H9 (cell line): Measurements from ENCODE around the gene SLC2A1. TPM values are rescaled to one million over a fixed set of nuclear protein-coding genes. Genes with fewer than 3 reads are reported as not detected.

ENCODE experiments used
- DNase-seq: peaks from one replicate; pipeline ENCODE4 v3.0.0-alpha.2; 2017
- H2AFZ ChIP-seq: one replicate; pipeline ENCODE4 v1.6.1; 2013; ENCODE audit warnings: mild to moderate bottlenecking, low read length, control low read depth, moderate library complexity
- H2AK5ac ChIP-seq: 2 replicates; pipeline ENCODE4 v1.6.1; 2013; ENCODE audit warnings: low read length, control low read depth, mixed read lengths; ENCODE audit not compliant: insufficient read length
- H2BK120ac ChIP-seq: one replicate; pipeline ENCODE4 v1.6.1; 2013; ENCODE audit warnings: low read depth, mild to moderate bottlenecking, low read length, control low read depth, inconsistent platforms; ENCODE audit not compliant: poor library complexity, severe bottlenecking
- H2BK12ac ChIP-seq: 2 replicates; pipeline ENCODE4 v1.6.1; 2013; ENCODE audit warnings: low read length, control low read depth, mixed read lengths, low read depth; ENCODE audit not compliant: insufficient read length
- H2BK15ac ChIP-seq: 2 replicates; pipeline ENCODE4 v1.6.1; 2013; ENCODE audit warnings: low read depth, low read length, control low read depth
- H2BK20ac ChIP-seq: one replicate; pipeline ENCODE4 v1.6.1; 2013; ENCODE audit warnings: low read depth, mild to moderate bottlenecking, low read length, control low read depth, inconsistent platforms; ENCODE audit not compliant: poor library complexity, severe bottlenecking
- H2BK5ac ChIP-seq: 2 replicates; pipeline ENCODE4 v1.6.1; 2013; ENCODE audit warnings: low read length, control low read depth, mixed read lengths; ENCODE audit not compliant: insufficient read length
- H3K14ac ChIP-seq: 2 replicates; pipeline ENCODE4 v1.6.1; 2013; ENCODE audit warnings: low read length, control low read depth; ENCODE audit not compliant: insufficient read depth
- H3K18ac ChIP-seq: 2 replicates; pipeline ENCODE4 v1.6.1; 2013; ENCODE audit warnings: low read depth, mild to moderate bottlenecking, mixed read lengths, low read length, control low read depth; ENCODE audit not compliant: insufficient read length
- H3K23ac ChIP-seq: 2 replicates; pipeline ENCODE4 v1.6.1; 2013; ENCODE audit warnings: low read length, control low read depth, mixed read lengths, low read depth; ENCODE audit not compliant: insufficient read length
- H3K23me2 ChIP-seq: 2 replicates; pipeline ENCODE4 v1.6.1; 2013; ENCODE audit warnings: low read depth, mild to moderate bottlenecking, mixed read lengths, low read length, control low read depth; ENCODE audit not compliant: insufficient read length, poor library complexity, severe bottlenecking
- H3K27ac ChIP-seq: 2 replicates; pipeline ENCODE4 v1.5.1; 2013; ENCODE audit warnings: low read length, control low read depth, mixed read lengths, low read depth; ENCODE audit not compliant: insufficient read length
- H3K27me3 ChIP-seq: 2 replicates; pipeline ENCODE4 v1.6.1; 2013; ENCODE audit warnings: low read length, control low read depth, inconsistent platforms; ENCODE audit not compliant: insufficient read depth
- H3K4ac ChIP-seq: 2 replicates; pipeline ENCODE4 v1.6.1; 2013; ENCODE audit warnings: low read depth, mild to moderate bottlenecking, control low read depth, inconsistent platforms, low read length, moderate library complexity
- H3K4me1 ChIP-seq: 2 replicates; pipeline ENCODE4 v1.6.1; 2013; ENCODE audit warnings: low read length, control low read depth, inconsistent platforms; ENCODE audit not compliant: insufficient read depth
- H3K4me2 ChIP-seq: 2 replicates; pipeline ENCODE4 v1.6.1; 2013; ENCODE audit warnings: low read length, control low read depth, mixed read lengths; ENCODE audit not compliant: insufficient read length, insufficient read depth
- H3K56ac ChIP-seq: 2 replicates; pipeline ENCODE4 v1.6.1; 2013; ENCODE audit warnings: low read depth, mild to moderate bottlenecking, mixed read lengths, low read length, control low read depth; ENCODE audit not compliant: insufficient read length
- H3K79me1 ChIP-seq: 2 replicates; pipeline ENCODE4 v1.6.1; 2013; ENCODE audit warnings: low read depth, mild to moderate bottlenecking, moderate library complexity, low read length, control low read depth, inconsistent platforms; ENCODE audit not compliant: insufficient read depth, poor library complexity, severe bottlenecking
- H3K79me2 ChIP-seq: 2 replicates; pipeline ENCODE4 v1.6.1; 2013; ENCODE audit warnings: low read length, control low read depth, inconsistent platforms; ENCODE audit not compliant: insufficient read depth
- H3K9ac ChIP-seq: 2 replicates; pipeline ENCODE4 v1.6.1; 2013; ENCODE audit warnings: low read length, control low read depth, mixed read lengths; ENCODE audit not compliant: insufficient read length; ENCODE audit errors: extremely low read depth
- H3K9me3 ChIP-seq: one replicate; pipeline ENCODE4 v1.6.1; 2013; ENCODE audit warnings: low read depth, low read length, inconsistent platforms; ENCODE audit not compliant: control insufficient read depth
- H3T11ph ChIP-seq: one replicate; pipeline ENCODE4 v1.6.1; 2013; ENCODE audit warnings: mild to moderate bottlenecking, low read length, control low read depth, inconsistent platforms
- H4K20me1 ChIP-seq: one replicate; pipeline ENCODE4 v1.6.1; 2013; ENCODE audit not compliant: control insufficient read depth, insufficient read length, insufficient read depth
- H4K5ac ChIP-seq: 2 replicates; pipeline ENCODE4 v1.6.1; 2013; ENCODE audit warnings: low read depth, mild to moderate bottlenecking, mixed read lengths, low read length, control low read depth; ENCODE audit not compliant: insufficient read length
- H4K8ac ChIP-seq: replicated peaks from 2 replicates; pipeline ENCODE4 v1.6.1; 2013; ENCODE audit warnings: low read length, control low read depth, mixed read lengths, low read depth; ENCODE audit not compliant: insufficient read length
- H4K91ac ChIP-seq: 2 replicates; pipeline ENCODE4 v1.6.1; 2013; ENCODE audit warnings: low read depth, mild to moderate bottlenecking, moderate library complexity, mixed read lengths, low read length, control low read depth; ENCODE audit not compliant: insufficient read length
- H3K27ac Mint-ChIP-seq, 3 experiments: 2 replicates in 2 of 3; 3 replicates in 1 of 3; pipeline ENCODE4 v1.8.0; 2020 to 2021; ENCODE audit warnings: mixed read lengths in 3 of 3, mild to moderate bottlenecking in 1 of 3, moderate library complexity in 1 of 3
- H3K27me3 Mint-ChIP-seq: 2 replicates; pipeline ENCODE4 v1.8.0; 2021; ENCODE audit warnings: low read depth, mild to moderate bottlenecking, moderate library complexity, mixed read lengths
- H3K36me3 Mint-ChIP-seq, 3 experiments: 2 replicates in 2 of 3; 3 replicates in 1 of 3; pipeline ENCODE4 v1.8.0; 2020 to 2021; ENCODE audit warnings: low read depth in 3 of 3, mixed read lengths in 3 of 3; ENCODE audit not compliant: insufficient read depth in 1 of 3
- H3K4me1 Mint-ChIP-seq, 2 experiments: 2 replicates each; pipeline ENCODE4 v1.8.0; 2020; ENCODE audit warnings: mixed read lengths in 2 of 2
- H3K4me3 Mint-ChIP-seq, 2 experiments: 2 replicates in 1 of 2; 3 replicates in 1 of 2; pipeline ENCODE4 v1.8.0; 2020 to 2021; ENCODE audit warnings: mild to moderate bottlenecking in 2 of 2, mixed read lengths in 2 of 2, moderate library complexity in 1 of 2
- H3K9me3 Mint-ChIP-seq, 2 experiments: 2 replicates in 1 of 2; 3 replicates in 1 of 2; pipeline ENCODE4 v1.8.0; 2020; ENCODE audit warnings: mild to moderate bottlenecking in 2 of 2, mixed read lengths in 2 of 2, moderate library complexity in 1 of 2
- WGBS: extraction: QIAGEN DNeasy Blood & Tissue Kit; methylation state at CpG from one replicate; pipeline ENCODE4 v1.1.7; 2013; ENCODE audit warnings: missing lambda C conversion rate, low lambda C conversion rate, mixed read lengths; ENCODE audit not compliant: insufficient read length; ENCODE audit errors: extremely low coverage; 5-methylcytosine and 5-hydroxymethylcytosine counted together
- total RNA-seq: library from RNA; stranded (reverse); gene quantifications from 2 replicates; pipeline ENCODE4 v1.2.1, GENCODE V29; 2021
- TF ChIP-seq, protein P1 (sequence below): fragments of 200-600 bp; sonication (generic); conservative IDR thresholded peaks from 3 replicates; pipeline ENCODE4 v1.8.0; 2021; ENCODE audit warnings: antibody characterized with exemption, mild to moderate bottlenecking

The SLC2A1 gene
- total RNA-seq, 1 experiment from 2014 or later: 186 TPM

GRCh38 chr1:42983693-42984092, 25.0 kb upstream of the SLC2A1 start:
- Mint-ChIP-seq H3K4me3 (no peak overlapping the region), H3K27me3 (no peaks in the 10 kb centered on the region), H3K27ac (no peak overlapping the region), H3K4me1 (peaks cover 11 to 16% of the 10 kb centered on the region in 2 experiments), H3K36me3 (peaks cover 17 to 27% (median 26%) of the 10 kb centered on the region in 3 experiments), H3K9me3 (no peaks in the 10 kb centered on the region)
- H3K9ac ChIP-seq: no peak overlapping the region
- no peak overlapping the region for H2AFZ ChIP-seq
- no peak overlapping the region for H3K14ac ChIP-seq
- H3K27ac ChIP-seq: no peak overlapping the region
- no peaks in the 10 kb centered on the region for H3K27me3 ChIP-seq
- no peak overlapping the region for H2BK5ac ChIP-seq
- no peak overlapping the region for H2BK15ac ChIP-seq
- no peak overlapping the region for H4K91ac ChIP-seq
- H3K23ac ChIP-seq: no peak overlapping the region
- H3K4me1 ChIP-seq: peaks cover 6% of the 10 kb centered on the region; the same call in 1 of the 2 replicates
- H3K79me2 ChIP-seq: no peaks in the 10 kb centered on the region
- no peak overlapping the region for H3T11ph ChIP-seq
- TF ChIP-seq, protein P1, sequence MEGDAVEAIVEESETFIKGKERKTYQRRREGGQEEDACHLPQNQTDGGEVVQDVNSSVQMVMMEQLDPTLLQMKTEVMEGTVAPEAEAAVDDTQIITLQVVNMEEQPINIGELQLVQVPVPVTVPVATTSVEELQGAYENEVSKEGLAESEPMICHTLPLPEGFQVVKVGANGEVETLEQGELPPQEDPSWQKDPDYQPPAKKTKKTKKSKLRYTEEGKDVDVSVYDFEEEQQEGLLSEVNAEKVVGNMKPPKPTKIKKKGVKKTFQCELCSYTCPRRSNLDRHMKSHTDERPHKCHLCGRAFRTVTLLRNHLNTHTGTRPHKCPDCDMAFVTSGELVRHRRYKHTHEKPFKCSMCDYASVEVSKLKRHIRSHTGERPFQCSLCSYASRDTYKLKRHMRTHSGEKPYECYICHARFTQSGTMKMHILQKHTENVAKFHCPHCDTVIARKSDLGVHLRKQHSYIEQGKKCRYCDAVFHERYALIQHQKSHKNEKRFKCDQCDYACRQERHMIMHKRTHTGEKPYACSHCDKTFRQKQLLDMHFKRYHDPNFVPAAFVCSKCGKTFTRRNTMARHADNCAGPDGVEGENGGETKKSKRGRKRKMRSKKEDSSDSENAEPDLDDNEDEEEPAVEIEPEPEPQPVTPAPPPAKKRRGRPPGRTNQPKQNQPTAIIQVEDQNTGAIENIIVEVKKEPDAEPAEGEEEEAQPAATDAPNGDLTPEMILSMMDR: no peak
- H2BK12ac ChIP-seq: no peak overlapping the region
- WGBS: no CpG with 5 or more reads among the region's 1 CpG
- no peak overlapping the region for H3K4me2 ChIP-seq
- H4K20me1 ChIP-seq: no peaks in the 10 kb centered on the region
- no peak overlapping the region for H4K8ac ChIP-seq
- no peak overlapping the region for H2BK20ac ChIP-seq
- H4K5ac ChIP-seq: no peak overlapping the region
- no peak overlapping the region for H3K4ac ChIP-seq
- no peaks in the 10 kb centered on the region for H3K9me3 ChIP-seq
- no peak for DNase-seq
- H2AK5ac ChIP-seq: no peak overlapping the region
- H3K56ac ChIP-seq: no peak overlapping the region
- H2BK120ac ChIP-seq: no peak overlapping the region
- no peaks in the 10 kb centered on the region for H3K79me1 ChIP-seq
- H3K23me2 ChIP-seq: no peaks in the 10 kb centered on the region
- no peak overlapping the region for H3K18ac ChIP-seq
